ENCODE results near the gene EML6.
A peak's percentile ranks its signal among the peaks of the same experiment; 100 is the strongest.

The EML6 gene

DNA sequence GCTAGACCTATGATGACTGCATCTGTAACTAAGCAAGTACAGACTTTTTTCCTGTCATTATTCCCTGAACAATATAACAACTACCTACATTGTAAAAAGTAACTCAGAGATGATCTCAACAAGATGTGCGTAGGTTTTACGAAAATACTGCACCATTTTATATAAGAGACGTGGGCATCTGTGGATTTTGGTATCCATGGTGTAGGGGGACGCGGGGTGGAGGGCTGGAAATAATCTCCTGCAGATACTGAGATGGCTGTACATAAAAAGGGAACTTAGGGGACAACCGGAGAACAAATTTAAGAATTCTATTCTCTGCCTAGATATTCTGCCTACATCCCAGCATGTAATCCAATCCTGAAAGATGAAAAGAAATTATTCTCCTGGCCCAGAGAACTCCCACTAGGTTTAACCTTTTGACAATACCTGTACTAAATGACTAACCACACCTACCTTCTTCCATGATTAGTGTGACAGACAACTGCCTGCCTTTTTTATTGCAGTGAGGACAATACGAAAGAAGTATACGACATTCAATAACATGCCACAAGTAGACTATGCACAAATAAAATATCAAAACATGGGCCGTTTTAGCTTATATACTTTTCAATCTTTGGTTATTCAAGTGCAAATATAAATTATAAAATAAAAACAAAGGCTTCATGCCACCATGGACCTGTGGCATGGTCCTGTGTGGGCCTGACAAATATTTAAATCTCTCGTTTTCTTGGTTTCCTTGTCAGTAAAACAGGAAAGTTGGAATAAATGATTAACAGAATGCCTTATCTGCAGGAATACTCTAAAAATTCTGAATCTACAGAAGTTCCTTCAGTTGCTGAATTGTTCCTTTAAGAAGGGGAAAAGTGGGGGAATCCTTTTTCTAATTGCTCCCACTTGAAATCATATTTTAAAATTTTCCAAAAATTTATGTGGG lies 280.5 kb downstream of the EML6 start:
- DNase-seq (ENCODE audit: low spot score): no peak

DNA sequence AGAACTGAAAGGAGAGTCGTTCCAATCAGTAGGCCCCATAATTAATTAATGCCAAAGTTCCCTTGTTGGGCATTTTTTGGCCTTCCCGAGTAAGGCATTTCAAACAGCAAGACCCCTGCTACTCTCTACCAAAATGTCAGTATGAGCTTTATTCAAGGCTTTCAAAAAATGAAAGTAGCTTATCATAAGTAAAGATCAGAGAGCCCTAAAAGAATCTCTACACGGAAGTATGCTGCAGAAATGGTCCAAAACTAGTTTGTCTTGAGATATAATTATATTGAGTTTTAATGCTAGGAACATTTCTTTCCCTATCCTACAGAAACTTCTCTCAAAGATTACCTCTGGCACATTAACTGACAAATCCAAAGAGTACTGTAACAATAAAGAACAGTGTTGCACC lies 282.8 kb downstream of the EML6 start:
- no peak for DNase-seq (ENCODE audit: low spot score)

DNA sequence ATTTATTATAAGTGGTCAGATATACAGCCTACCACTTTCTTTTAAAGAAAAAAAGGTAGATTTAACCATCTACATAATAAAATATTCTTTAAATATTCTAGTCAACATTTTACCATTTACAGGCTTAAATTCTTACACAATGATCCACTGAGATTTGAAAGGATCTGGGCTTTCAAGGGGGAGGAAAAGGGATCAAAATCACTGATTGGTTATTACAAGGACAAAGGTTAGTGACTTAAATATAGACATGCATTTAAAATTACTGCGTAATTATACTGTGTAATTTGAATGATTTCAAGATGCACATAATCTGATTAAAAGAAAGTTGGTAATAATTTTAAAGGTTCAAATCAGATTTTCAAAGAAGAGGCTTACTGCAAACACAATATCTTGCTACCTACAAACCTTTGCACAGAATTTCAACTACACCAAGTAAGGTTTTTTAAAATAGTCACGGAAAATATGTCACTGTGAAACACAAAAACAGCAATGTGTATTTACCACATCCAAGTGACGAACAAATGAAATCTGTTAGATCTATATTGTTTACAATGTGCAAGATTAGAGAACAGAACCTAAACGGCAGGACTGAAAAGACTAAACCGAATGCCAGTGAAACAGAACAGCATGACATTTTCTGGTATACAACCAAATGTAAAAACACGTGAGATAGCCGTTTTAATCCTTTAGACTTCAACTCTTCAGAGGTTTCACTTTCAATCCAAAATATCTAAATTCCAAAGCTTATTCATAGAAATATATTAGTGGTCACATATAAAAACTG lies 286.0 kb downstream of the EML6 start:
- no peak for DNase-seq (ENCODE audit: low spot score)

DNA sequence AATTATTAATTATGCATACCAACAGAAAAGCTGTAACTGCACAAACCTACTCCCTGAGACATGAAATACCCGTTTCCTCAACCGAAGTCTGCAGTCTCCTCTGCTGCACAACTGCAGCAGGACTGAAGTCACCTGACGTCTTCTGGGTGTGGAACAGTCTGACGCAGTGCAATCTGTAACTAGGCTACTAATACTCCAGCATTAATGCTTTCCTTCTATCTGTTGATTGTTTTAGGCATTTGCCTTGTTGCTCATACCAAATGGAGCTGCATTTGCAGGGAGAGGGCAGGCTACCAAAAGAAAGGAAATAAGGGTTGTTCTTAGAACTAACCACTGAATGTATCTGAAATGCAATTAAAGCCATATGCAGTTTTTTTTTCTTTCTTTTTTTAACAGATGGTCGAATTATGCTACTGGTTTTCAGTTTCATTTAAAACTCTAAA lies 286.7 kb downstream of the EML6 start:
- DNase-seq (ENCODE audit: low spot score): peak; percentile 73

DNA sequence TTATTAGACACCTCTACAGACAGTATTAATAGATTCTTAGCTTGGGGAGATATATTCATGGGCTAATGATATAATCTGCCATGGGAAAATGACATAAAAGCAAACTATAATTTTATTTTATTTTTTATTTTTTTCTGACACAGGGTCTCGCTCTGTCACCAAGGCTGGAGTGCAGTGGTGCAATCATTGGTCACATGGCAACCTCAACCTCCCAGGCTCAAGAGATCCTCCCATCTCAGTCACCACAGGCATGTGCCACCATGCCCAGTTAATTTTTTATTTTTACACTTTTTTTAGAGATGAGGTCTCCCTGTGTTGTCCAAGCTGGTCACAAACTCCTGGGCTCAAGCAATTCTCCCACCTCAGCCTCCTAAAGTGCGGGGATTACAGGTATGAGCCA lies 287.5 kb downstream of the EML6 start:
- DNase-seq (ENCODE audit: low spot score): peak; percentile 48

DNA sequence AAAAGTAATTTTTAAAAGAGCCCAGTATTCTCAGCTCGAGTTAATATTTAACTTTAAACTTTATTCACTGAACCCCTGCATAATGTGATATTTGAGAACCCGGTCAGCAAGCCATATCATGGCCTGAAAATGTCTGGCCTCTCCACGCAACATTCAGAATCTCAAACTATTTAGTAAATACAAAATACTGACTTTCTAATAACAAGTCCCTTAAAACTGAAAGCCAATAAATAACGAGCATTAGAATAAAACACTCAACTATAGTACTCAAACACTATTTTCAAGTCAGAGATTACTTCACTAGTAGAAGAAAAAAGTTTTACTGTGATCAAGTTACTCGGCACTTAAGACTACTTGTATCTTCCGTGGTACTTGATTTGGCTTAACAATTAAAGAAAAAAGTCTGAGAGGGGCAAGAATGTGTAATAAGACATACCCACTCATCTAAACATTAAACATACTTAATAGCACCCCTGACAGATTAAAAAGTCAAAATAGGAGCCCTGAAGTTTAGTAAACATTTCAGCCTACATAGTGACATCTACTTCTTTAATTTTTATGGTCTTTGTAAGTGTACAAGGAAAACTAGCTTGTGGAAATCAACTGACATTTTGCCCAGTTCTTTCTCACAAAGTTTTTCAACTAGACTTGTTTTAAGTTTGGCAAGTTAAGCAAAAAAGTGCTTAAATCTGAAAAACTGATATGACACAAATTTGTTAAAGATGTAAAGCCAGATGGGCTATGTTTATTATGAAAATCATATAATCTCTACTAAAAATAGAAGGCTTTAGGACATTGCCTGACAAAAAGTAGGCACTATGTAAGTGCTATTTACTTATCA lies 288.6 kb downstream of the EML6 start:
- DNase-seq (ENCODE audit: low spot score): peak; percentile 44

DNA sequence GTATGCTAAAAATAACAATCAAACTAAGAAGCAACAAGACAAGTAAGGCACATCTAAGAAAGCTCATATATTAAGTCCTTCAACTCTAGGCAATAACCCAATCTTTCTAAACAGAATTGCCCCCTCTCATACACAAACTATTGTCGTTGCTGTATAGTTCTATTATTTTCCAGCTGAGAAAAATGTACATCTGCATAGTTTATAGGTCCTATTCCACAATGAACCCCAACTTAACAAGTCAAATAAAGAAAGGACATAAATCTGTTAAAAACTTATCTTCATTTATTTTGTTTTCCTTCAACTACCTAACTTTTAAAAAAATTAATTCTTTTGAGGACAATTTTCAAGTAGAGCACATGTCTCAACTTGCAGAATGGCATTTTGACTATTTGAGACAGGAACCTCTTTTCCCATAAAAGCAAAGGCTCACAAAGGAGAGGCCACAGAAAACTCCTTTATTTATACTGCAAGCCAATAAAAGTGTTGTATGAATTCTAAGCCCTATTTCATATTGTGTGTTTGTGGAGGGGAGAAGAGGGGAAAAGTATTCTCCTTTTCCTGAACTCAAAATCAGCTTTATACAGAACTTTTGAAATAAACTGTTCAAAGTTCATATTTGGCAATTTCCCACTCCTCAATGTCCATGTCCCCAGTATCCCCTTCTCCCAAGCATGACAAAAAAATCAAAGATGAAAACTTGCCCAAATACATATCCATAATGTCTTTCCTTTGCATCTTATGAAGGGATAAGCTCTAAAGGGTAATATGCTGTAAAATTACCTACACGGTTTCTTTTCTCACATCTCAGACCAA lies 289.4 kb downstream of the EML6 start:
- DNase-seq (ENCODE audit: low spot score): no peak

DNA sequence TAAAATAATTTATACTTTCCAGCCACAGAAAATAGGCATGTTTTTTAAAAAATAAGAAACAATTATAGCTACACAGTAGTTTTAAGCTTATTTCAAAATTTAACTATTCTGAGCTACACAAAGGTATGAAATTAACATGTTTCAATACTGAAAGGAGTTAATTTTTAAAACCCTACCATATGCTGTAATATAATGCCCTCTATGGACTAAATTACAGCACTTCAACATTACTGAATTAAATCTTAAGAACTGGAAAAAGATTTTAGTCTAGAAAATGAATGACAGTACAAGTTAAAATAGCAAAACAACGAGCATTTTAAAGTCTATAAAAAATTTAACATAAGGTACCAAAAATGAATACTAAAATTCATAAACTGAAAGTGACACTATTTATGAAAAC lies 290.5 kb downstream of the EML6 start:
- DNase-seq (ENCODE audit: low spot score): no peak

DNA sequence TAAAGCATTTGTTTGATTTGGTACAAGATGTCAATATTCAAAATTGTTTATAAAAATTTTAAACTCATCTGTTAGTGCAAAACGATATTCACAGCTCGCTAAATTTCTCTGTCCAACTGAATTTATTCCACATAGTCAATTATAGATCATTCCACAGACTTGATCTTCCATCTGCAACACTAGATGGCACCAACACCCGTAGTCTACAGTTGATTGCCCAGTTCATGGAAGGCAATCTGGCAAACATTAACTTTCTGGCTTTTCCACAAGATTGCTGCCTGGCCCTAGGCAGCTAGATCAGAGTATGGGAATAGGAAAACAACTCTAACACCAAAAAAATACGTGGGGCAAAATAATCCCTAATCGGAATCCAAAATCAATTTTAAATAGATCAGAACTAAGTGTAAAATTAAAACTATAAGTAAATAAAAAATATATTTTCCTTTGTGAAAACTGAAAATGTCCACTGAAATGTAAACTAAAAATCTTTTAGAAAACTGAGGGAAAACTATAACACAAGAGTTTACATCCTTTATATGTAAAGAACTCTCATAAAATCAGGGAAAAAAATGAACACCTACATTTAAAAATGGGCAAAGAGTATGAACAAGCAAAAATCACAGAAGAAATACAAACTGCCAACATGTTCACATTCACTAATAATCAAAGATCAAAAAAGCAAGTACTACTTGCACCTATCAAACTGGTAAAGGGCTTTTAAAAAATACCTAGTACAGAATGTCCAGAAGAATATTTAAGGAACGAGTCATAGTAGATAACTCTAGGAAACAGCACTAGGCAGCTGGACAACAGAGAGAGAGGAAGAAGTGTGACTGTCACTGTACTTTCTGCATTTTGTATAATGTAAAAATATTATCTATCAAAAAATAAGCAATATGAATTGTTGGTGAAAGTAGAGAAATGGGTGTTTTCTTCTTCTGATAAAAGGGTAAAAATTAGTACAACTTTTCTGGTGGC lies 291.8 kb downstream of the EML6 start:
- DNase-seq (ENCODE audit: low spot score): peak; percentile 81

DNA sequence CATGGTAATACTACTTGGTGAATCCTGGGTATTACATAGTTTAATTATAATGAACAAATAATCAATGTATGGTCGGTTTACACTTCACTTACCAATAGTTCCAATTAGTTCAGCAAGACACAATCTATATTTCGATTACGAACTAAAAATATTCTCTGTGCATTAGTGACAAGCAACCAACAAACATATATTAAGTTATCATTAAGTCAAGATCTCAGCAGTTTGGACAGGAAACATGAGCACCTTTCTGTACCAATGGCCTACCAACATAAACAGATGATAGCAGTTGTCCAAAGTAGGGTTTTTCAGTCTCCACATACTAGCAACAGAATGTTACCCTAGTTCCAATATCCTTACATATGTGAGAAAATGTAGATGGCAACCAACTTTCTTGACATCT lies 294.0 kb downstream of the EML6 start:
- no peak for DNase-seq (ENCODE audit: low spot score)

DNA sequence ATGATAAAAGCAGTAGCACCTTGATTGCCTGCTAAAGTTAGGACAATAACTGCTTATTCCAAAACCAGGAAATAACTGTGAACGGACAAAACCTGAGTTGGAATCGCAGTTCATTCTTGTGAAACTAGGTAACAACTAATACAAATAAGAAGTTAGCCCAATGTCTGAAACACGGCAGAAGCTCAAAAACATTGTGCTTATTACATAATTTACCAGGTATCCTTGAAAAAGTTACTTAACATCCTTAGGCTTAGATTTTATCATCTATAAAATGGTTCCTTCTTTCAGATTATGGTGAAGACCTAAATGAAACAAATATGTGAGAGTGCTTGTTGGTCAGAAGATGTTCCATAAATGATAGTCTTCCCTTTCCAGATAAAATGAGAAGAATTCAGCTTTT lies 294.4 kb downstream of the EML6 start:
- no peak for DNase-seq (ENCODE audit: low spot score)

DNA sequence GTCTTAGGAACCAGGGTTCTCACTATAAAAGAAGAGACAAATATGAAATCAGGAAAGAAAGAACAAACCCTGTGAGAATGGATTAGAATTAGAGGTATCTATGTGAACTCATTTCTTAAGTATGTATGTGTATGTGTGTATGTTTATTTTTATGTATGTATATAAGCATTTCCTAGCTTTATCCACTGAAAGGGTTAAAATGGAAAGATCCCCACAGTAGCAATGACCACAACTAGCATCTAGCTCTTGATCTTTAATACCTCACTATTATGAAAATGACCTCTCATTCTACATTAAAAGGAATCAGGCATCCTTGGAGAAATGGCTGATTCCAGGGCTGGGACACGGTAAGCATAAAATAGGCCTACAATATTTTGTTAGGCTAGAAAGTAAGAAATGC lies 295.2 kb downstream of the EML6 start:
- DNase-seq (ENCODE audit: low spot score): no peak

DNA sequence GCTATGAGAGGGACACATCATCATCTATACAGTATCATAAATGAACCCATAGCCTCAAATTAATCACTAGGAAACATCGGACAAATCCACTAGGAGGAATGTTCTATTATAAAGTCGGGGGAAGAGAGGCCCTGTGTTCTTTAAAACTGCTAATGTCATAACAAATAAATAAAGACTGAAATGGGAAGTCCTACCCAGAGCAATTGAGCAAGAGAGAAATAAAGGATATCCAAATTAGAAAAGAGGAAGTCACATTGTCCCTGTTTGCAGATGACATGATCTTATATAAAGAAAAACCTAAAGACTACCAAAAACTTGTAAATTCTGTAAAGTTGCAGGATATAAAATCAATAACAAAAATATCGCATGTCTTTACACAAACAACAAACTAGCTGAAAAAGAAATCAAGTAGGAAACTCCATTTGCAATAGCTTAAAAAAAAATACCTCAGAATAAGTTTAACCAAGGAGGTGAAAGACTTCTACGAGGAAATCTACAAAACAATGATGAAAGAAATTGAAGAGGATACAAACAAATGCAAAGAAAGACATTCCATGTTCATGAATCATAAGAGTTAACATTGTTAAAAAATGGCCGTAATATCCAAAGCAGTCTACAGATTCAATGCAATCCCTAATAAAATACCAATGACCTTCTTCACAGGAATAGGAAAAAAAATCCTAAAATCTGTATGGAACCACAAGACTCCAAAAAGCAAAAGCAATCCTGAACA lies 296.2 kb downstream of the EML6 start:
- DNase-seq (ENCODE audit: low spot score): no peak

All from LoVo (cell line).